Kidney epithelial cell (primary cell): ENCODE data around the gene MARCKSL1. TPM values are rescaled to one million over a fixed set of nuclear protein-coding genes. Genes with fewer than 3 reads are reported as not detected.

Experiments
- DNase-seq: peaks from one replicate; pipeline ENCODE4 v3.0.0-alpha.2; 2010; ENCODE audit warnings: low read depth
- H3K27me3 ChIP-seq: 2 replicates; pipeline ENCODE4 v1.6.0; 2011; ENCODE audit warnings: low read length; ENCODE audit not compliant: control insufficient read depth, insufficient read depth
- H3K36me3 ChIP-seq: 2 replicates; pipeline ENCODE4 v1.5.1; 2011; ENCODE audit warnings: low read length; ENCODE audit not compliant: control insufficient read depth, insufficient read depth
- H3K4me3 ChIP-seq: 2 replicates; pipeline ENCODE4 v1.5.1; 2011; ENCODE audit warnings: low read depth, mild to moderate bottlenecking, control low read depth, low read length
- CTCF ChIP-seq: IDR thresholded peaks from 2 replicates; pipeline ENCODE4 v1.5.1; 2011; ENCODE audit warnings: mild to moderate bottlenecking, moderate library complexity, low read length, control low read depth, inconsistent platforms; ENCODE audit not compliant: insufficient read depth, poor library complexity, severe bottlenecking
- total RNA-seq: library from RNA; depleted of rRNA; stranded (reverse); fragments of >200 nt; gene quantifications from 2 replicates; pipeline ENCODE4 v1.2.3, GENCODE V29; 2015

The MARCKSL1 gene
- total RNA-seq, 1 donor from 2014 or later = 184 TPM

- no peaks in the 10 kb centered on the region for H3K36me3 ChIP-seq
- peak; percentile 20 for TF ChIP-seq CTCF
- peak; percentile 50 for DNase-seq
- peak overlapping the region; percentile 72 for H3K4me3 ChIP-seq
- H3K27me3 ChIP-seq = no peaks in the 10 kb centered on the region
Observed at GRCh38 chr1:32351399-32352238, 15.6 kb upstream of the MARCKSL1 start.

- TF ChIP-seq CTCF = peak; percentile 80
- DNase-seq = no peak
- H3K36me3 ChIP-seq = no peaks in the 10 kb centered on the region
- H3K4me3 ChIP-seq = peak overlapping the region; percentile 72
- no peaks in the 10 kb centered on the region for H3K27me3 ChIP-seq
Observed at GRCh38 chr1:32350785-32351398, 14.9 kb upstream of the MARCKSL1 start.

- H3K4me3 ChIP-seq = no peak overlapping the region
- TF ChIP-seq CTCF = no peak
- H3K36me3 ChIP-seq = no peaks in the 10 kb centered on the region
- no peaks in the 10 kb centered on the region for H3K27me3 ChIP-seq
- no peak for DNase-seq
Observed at GRCh38 chr1:32349211-32349708, 13.2 kb upstream of the MARCKSL1 start.

GRCh38 chr1:32346532-32347157 lies 10.6 kb upstream of the MARCKSL1 start:
- DNase-seq = no peak
- H3K4me3 ChIP-seq = no peak overlapping the region
- H3K36me3 ChIP-seq = no peaks in the 10 kb centered on the region
- no peak for TF ChIP-seq CTCF
- no peaks in the 10 kb centered on the region for H3K27me3 ChIP-seq

GRCh38 chr1:32345289-32345827 lies 9.3 kb upstream of the MARCKSL1 start:
- DNase-seq = no peak
- Histone ChIP-seq H3K36me3 (no peaks in the 10 kb centered on the region), H3K27me3 (no peaks in the 10 kb centered on the region), H3K4me3 (no peak overlapping the region)
- TF ChIP-seq CTCF = no peak
